HTR-8/SVneo (cell line): Measurements from ENCODE around the gene ARFGEF3.

Experiments used
- DNase-seq: peaks from one replicate; pipeline ENCODE4 v3.0.0; 2011; ENCODE audit warnings: low spot score, mixed read lengths; ENCODE audit not compliant: insufficient read length
- FAIRE-seq: peaks from 2 replicates; lab custom pipeline; 2011; peaks lifted over from hg19 to GRCh38; lab: Jason Lieb, UNC

ARFGEF3 gene

GRCh38 chr6:138162111-138162954 lies 594 bp downstream of the ARFGEF3 start:
- FAIRE-seq (no peak), DNase-seq (no peak)

DNA sequence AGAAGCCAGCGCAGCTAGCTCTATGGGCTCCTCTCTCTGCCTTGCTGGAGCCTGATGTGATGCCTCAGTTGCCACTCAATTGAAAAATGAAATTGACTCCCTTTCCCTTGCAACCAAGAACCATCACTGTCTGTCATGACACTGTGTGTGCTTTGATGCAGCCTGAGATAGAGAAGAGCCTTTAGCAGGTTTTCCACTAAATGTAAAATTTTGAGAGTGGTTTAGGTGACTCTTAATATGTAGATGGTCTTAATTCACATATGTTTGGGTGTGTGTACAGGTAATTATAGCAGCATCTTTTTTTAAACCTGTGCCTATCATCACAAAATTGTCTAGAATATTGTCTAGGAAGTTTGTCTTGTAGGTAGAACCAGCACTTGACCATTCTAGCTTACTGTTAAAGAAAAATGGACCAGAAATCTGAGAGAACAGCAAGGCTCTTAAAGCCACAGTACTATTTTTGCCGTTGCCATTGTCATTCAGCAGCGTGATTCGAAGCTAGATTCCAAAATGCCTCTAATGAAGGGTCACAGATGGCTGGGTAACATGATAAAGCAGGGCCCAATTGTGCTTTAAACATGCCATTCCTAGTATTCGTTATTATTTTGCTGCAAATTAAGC lies 1.3 kb downstream of the ARFGEF3 start:
- FAIRE-seq (no peak), DNase-seq (no peak)

DNA sequence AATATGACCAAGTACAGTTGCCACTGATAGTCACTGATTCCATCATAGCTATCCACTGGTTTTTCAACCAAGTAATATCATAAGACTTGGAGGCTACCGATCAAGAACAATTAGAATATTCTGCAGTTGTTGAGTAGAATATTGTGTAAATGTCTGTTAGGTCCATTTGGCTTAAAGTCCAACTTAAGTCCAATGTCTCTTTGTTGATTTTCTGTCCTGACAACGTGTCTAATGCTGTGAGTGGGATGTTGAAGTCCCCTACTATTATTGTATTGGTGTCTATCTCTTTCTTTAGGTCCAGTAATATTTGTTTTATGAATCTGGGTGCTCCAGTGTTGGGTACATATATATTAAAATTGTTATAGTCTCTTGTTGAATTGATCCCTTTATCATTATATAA lies 13.9 kb downstream of the ARFGEF3 start:
- FAIRE-seq (no peak), DNase-seq (no peak)

DNA sequence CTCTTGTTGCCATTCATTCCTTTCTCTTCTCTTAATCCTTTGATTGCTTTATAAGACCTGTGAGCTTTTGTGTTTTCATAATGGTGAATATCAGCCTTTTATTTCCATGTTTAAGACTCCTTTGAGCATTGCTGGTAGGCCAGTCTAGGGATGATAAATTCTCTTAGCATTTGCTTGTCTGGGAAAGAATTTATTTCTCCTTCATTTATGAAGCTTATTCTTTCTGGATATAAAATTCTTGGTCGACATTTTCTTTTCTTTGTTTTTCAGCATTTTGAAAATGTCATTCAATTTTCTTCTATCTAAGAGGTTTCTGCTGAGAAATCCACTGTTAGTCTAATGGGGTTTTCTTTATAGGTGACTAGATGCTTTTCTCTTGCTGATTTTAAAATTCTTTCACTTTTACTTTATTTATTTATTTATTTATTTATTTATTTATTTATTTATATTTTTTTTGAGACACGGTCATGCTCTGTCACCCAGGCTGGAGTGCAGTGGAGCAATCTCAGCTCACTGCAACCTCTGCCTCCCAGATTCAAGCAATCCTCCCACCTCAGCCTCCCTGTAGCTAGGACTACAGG lies 15.0 kb downstream of the ARFGEF3 start:
- FAIRE-seq (no peak), DNase-seq (no peak)

- FAIRE-seq = no peak
- no peak for DNase-seq
Observed at GRCh38 chr6:138182939-138183789, 21.4 kb downstream of the ARFGEF3 start.

DNA sequence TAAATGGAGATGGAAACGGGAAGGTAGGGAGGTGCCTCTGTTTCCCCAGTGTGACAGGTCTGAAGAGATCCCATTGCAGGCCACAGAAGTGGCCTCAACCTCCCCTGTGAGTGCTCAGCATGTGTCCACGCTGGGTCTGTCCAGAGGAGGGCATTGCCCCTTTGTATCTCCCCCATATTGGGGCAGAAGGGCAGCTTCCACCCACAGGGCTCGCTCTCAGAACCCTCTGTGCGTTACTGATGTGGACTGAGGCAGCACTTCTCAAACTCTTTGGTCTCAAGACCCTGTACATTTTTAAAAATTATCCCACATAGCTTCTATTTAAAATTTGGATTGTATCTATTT lies 22.0 kb downstream of the ARFGEF3 start:
- no peak for FAIRE-seq
- no peak for DNase-seq

GRCh38 chr6:138184230-138184629 lies 22.5 kb downstream of the ARFGEF3 start:
- no peak for FAIRE-seq
- DNase-seq = no peak

DNA sequence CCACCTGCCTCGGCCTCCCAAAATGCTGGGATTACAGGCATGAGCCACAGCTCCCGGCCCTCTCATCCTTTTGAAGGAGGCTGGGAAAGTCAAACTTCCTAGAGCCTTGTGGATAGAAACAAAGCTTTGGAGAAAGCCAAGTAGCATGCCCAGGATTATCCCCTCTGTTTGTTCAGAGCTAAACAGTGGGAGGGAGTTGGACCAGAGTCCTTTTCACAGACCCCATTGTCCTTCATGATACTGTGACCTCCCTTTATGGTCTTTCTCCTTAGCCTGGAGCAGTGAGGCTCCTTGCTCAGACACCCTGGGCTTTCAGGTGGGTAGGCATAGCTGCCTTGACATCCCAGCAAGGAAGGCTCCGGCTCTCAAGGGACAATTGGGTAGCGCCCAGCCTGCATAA lies 25.4 kb downstream of the ARFGEF3 start:
- no peak for FAIRE-seq
- DNase-seq = no peak

GRCh38 chr6:138188278-138188941 lies 26.7 kb downstream of the ARFGEF3 start:
- no peak for DNase-seq
- FAIRE-seq = no peak

DNA sequence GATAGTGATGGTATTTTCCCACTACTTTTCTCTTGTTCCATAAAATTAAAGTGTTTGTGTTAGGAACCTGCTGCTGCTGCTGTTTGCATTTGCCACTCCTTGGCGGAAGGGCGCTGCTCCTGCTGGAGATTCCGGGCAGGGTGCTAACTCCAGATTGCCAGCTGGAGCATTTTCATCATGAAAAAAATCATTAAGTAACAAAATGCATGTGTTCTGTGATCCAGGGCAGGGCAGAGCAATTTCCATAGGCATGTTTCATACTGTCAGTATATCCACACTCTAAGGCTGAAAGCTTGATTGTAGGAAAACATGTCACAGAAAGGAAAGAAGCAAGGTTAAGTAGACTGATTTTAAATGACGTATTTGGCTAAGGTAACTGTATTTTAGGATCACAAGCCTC lies 32.5 kb downstream of the ARFGEF3 start:
- FAIRE-seq (no peak), DNase-seq (no peak)

GRCh38 chr6:138196122-138196738 lies 34.5 kb downstream of the ARFGEF3 start:
- DNase-seq (no peak), FAIRE-seq (no peak)

DNA sequence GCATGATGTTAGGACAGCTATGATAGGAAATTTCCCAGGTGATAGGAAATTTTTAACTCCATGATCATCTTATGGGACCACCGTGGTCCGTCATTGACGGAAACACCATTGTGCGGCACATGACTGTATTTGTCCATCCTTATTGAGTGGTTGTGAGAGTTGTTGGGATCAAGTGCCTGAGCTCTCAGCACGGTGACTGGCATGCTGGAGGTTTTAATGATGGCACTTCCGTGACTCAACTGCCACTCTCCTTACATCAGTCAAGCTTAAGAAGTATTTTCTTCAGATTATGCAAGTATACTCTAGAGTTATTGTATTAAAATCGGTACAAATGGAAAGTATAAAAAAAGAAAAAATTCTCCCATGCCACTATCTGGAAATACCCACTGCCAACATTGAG lies 35.8 kb downstream of the ARFGEF3 start:
- DNase-seq (no peak), FAIRE-seq (no peak)

GRCh38 chr6:138198430-138199091 lies 36.8 kb downstream of the ARFGEF3 start:
- no peak for FAIRE-seq
- DNase-seq = no peak

- DNase-seq (no peak), FAIRE-seq (no peak)
Observed at GRCh38 chr6:138201836-138202235, 40.1 kb downstream of the ARFGEF3 start.

- no peak for FAIRE-seq
- no peak for DNase-seq
Observed at GRCh38 chr6:138203315-138203714, 41.6 kb downstream of the ARFGEF3 start.

DNA sequence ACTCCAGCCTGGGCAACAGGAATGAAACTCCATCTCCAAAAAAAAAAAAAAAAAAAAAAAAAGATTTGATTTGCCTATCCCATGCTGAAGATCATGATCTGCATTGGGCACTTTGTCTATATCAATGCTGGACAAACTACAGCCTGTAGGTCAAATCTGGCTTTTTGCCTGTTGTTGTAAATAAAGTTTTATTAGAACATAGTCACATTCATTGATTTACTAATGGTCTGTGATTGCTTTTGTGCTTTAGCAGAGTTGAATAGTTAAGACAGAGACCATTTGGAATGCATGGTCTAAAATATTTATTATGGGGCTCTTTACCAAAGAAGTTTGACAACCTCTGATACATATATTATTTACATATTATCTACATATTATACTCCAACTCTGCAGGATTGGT lies 42.6 kb downstream of the ARFGEF3 start:
- no peak for FAIRE-seq
- DNase-seq = no peak

- FAIRE-seq (no peak), DNase-seq (no peak)
Observed at GRCh38 chr6:138204792-138205384, 43.1 kb downstream of the ARFGEF3 start.

DNA sequence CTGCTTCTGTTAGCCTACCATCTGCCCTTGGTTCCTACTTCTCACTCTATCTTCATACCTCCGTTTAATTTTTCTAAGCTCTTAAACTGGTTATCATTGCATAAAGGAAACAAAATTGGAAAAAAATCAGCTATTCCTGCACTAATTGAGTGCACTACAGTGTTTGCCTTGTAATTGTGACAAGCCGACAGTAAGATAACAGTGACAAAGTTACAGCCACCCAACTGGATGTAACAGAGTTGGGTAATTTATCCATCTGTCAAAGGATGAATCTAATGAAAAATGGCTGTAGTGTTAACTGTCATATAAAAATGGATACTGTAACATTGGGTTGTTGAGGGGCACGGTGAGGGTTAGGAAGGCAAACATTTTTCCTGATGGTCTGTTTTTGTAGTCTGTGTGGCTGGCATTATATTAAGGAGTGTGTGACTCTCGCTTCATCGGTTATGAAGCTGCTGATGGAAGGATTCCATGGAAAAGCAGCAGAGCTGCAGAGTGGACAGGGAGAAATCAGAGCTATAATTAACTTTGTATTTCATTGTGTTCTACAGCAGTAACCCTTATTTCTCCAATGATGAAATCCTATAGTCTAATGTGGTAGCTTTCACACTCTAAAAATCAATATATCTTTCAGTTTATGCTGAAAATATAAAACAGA lies 43.8 kb downstream of the ARFGEF3 start:
- FAIRE-seq = no peak
- no peak for DNase-seq
